Sciatic nerve (tissue), 2 donors: ENCODE results near the gene SPINK1. TPM values are rescaled to one million over a fixed set of nuclear protein-coding genes. Genes with fewer than 3 reads are reported as not detected.
"Not testable (repeated sequence)": the region's sequence is repeated elsewhere in the genome, so short reads cannot be mapped to it uniquely, and the experiment has no call there.

ENCODE experiments used
- ATAC-seq: fragments of 200-7000 bp; cut with Tn5 transposase; one replicate; pipeline ENCODE4 v1.9.1; 2020; ENCODE audit warnings: mild to moderate bottlenecking, moderate library complexity
- DNase-seq: peaks from one replicate; pipeline ENCODE4 v3.0.0-alpha.2; 2020; ENCODE audit warnings: low spot score
- intact Hi-C: fragments of 100-400 bp; cut with DNase I; formaldehyde crosslinking; loops from one replicate; pipeline ENCODE4 v1.14.2; 2022
- total RNA-seq: library from RNA; stranded (reverse); fragmentation: NEBNext Ultra II Directional; extraction: Animal tissue kit (Norgen Biotek cat#: 25700); gene quantifications from one replicate; pipeline ENCODE4 v1.2.1, GENCODE V29; 2021
- donor health status: DM: no; HTN: no; CAD: no.
- donor health status: DM: no; HTN: no; CAD: no.

Gene SPINK1
- 2.8 TPM for total RNA-seq

DNA sequence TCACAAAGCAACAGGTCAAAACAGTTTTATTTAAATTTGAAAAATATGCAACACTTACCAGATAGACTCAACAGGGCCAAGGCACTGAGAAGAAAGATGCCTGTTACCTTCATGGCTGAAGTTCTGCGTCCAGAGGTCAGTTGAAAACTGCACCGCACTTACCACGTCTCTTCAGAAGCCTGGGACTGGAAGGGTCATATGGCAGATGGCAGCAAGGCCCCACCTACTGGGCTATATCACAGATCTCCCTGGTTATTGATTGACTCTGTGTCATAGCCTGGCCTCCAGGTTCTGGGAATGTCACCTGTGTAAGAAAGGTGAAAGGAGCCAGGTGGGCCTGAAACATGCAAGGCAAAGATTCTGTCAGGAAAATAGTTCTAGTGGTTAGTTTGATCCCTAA lies at the start of gene SPINK1:
SPINK1 (minus strand) TSS at position 207 of the 400 bp plus-strand sequence; CDS start at position 113, 94 bp downstream.
- ATAC-seq (no peak), DNase-seq (no peak)
- intact Hi-C loops = no loop called here

DNA sequence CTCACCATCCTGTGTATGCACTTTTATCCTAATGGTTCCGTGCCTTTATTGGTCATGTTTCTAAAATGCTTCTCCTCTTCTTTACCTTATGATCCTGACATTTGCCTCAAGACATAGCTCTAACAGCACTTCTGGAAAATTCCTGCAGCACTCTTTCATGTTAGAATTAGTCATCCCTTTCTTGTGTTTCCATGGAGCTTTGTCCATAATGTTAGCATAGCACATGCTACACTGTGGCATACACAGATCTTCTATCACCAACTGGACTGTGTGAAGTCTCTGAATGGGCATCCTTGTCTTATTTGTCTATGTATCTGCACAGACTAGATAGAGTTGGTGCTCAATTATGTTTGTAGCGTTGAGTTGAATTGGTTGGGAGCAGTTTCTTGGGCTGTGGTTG lies 49.0 kb upstream of the SPINK1 start:
- intact Hi-C loops = no loop called here
- no peak for DNase-seq
- ATAC-seq = no peak

- ATAC-seq (no peak), DNase-seq (no peak)
- intact Hi-C loops = no loop called here
Observed at GRCh38 chr5:147879784-147880183, 48.3 kb upstream of the SPINK1 start.

DNA sequence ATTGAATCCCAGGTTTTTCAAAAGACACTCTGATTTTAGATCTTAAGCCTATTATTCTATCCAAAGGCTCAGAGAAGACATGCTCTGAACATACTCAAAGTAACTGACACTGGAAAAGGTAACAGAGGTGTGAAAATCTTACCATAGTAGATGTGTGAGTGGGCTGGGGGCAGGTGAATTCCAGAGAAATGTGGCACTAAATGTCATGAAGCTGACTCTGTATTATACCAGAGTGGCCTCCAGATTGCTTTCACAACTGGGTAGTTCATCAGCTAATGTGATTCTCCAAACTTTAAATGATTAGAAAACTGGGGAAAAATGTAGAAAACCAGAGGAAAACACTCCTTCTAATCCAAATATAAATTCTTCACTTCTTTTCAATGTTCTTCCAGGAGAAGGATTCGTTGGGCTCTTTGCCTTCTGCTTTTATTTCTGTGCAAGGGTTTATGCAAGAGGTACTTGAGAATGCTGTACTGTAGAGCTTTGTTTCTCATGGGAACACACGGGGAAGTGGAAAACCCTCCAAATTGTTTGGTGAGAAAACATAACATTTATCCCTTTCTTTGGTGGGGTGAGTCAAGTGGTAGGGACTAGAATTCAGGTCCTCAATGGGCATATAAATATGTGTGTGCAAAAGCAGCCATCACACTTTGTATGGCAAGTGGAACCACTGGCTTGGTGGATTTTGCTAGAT lies 46.7 kb upstream of the SPINK1 start, which contains the start of gene SCGB3A2:
SCGB3A2 (plus strand) TSS at position 646 of the 694 bp plus-strand sequence. CDS start 93 bp downstream, outside the sequence.
- intact Hi-C loops = no loop called here
- DNase-seq = no peak
- ATAC-seq = no peak

- ATAC-seq = no peak
- intact Hi-C loops = no loop called here
- no peak for DNase-seq
Observed at GRCh38 chr5:147876626-147877025, 45.2 kb upstream of the SPINK1 start.

DNA sequence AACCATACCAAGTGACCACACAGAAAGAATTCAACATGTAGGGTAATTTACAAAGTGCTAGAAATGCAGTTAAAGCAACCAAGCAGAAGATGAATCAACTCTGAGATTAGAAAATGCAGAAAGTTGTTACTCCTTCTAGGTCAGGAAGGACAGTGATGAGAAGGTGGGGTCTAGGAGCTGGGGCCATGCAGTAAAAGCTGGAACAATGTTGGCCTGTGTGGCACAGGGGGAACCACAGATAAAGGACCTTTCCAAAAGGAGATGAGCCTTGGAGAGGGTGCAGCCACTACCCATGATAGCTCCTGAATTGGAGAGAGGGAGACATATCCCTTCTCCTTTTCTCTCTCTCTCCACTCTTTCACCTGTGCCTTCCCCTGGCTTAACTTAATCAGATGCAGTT lies 44.7 kb upstream of the SPINK1 start:
- DNase-seq (no peak), ATAC-seq (no peak)
- intact Hi-C loops = no loop called here

GRCh38 chr5:147874910-147875367 lies 43.5 kb upstream of the SPINK1 start:
- ATAC-seq = no peak
- DNase-seq = no peak
- intact Hi-C loops = no loop called here

GRCh38 chr5:147874118-147874875 lies 42.8 kb upstream of the SPINK1 start:
- ATAC-seq, intact Hi-C loops, DNase-seq: not testable (repeated sequence)

GRCh38 chr5:147872744-147873435 lies 41.4 kb upstream of the SPINK1 start:
- ATAC-seq, intact Hi-C loops, DNase-seq: not testable (repeated sequence)

- DNase-seq, intact Hi-C loops, ATAC-seq: not testable (repeated sequence)
Observed at GRCh38 chr5:147871980-147872549, 40.6 kb upstream of the SPINK1 start.

DNA sequence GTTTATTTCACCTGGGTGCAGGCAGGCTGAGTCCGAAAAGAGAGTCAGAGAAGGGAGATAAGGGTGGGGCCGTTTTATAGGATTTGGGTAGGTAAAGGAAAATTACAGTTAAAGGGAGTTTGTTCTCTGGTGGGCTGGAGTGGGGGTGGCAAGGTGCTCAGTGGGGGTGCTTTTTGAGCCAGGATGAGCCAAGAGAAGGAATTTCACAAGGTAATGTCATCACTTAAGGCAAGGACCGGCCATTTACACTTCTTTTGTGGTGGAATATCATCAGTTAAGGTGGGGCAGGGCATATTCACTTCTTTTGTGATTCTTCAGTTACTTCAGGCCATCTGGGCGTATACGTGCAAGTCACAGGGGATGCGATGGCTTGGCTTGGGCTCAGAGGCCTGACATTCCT lies 38.4 kb upstream of the SPINK1 start:
- intact Hi-C loops, ATAC-seq, DNase-seq: not testable (repeated sequence)

GRCh38 chr5:147869112-147869511 lies 37.6 kb upstream of the SPINK1 start:
- intact Hi-C loops = no loop called here
- no peak for ATAC-seq

DNA sequence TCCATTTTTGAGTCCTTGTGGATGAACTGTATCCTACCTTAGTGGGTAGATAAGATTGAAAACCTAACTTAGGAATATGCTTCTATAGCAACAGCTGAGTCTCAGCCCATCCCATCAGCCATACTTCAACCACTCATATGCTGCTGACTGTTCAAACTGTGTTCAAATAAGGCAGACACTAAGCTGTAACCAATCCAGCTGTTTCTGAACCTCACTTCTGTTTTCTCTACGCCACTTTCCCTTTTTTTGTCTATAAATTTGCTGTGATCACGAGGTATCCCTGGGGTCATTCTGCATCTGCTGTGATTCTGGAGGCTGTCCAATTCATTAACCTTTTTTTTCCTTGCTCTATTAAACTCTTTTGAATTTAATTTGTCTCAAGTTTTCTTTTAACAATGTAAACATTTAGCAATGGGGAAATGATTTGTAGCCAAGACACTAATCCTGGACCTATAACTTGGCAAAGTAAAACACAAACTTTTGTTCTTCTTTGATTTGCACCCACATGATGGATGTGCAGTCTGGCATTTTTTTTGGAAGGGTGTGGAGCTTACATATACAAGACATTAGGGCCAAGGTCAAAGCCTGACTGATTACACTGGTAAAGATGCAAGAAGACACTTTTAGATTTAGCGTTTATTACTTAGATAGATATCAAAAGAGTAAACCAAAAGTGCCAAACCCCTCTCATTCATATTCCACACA lies 32.1 kb upstream of the SPINK1 start:
- ATAC-seq (no peak), DNase-seq (no peak)
- intact Hi-C loops = no loop called here

More at GRCh38 chr5:147869112-147869511, 37.6 kb upstream of the SPINK1 start:
- DNase-seq = no peak

DNA sequence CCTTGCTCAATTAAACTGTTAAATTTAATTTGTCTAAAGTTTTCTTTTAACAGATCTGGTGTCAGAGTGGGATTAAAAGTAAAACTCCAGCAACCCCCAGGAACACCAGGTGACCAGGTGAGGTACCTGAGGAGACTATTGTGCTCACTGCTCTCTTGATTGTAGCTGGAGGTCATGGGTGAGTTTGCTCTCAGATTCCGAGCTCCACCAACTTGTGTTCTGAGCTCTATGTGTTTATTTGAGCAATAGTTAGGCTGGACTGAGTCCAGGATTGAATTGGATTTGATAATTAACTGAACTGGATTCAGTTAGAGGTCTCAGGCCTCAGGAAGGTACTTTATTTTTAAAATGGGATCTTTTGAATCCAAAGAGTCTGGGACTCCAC lies 29.2 kb upstream of the SPINK1 start:
- intact Hi-C loops = no loop called here
- ATAC-seq (no peak), DNase-seq (no peak)

- intact Hi-C loops = no loop called here
- DNase-seq (no peak), ATAC-seq (no peak)
Observed at GRCh38 chr5:147859962-147860640, 28.6 kb upstream of the SPINK1 start.

DNA sequence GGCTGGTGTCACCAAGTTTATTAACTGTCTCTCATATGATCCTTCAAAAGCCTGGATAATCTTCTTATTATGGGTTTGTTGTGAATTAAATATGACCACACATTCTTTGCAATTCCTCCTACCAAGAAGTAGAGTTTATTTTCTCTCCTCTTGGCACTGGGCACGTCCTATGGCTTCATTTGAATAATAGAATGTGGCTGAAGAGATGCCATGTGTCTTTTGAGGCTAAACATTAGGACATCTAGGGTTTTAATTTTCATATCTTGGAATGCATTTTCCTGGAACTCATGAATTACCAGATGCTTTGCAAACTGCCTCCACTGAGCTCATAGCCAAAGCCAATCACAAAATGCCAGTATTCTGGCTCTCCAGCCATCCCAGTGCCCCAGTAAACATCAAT lies 27.1 kb upstream of the SPINK1 start:
- DNase-seq = no peak
- no peak for ATAC-seq
- intact Hi-C loops = no loop called here

- intact Hi-C loops = no loop called here
- ATAC-seq (peak; percentile 70), DNase-seq (peak; percentile 81)
Observed at GRCh38 chr5:147857302-147858129, 26.0 kb upstream of the SPINK1 start.
